Testis (tissue), 2 donors: ENCODE measurements around the gene RAD18.

Experiments
- POLR2A ChIP-seq: fragments of 450-650 bp; IDR thresholded peaks from one replicate; pipeline ENCODE4 v1.6.1; 2017; ENCODE audit warnings: antibody characterized with exemption, mild to moderate bottlenecking, moderate library complexity
- TF ChIP-seq, protein P1 (sequence below), 3 experiments: fragments of 450-650 bp in 2 of 3; fragments of 200-600 bp in 1 of 3; sonication (generic) in 1 of 3; IDR thresholded peaks; one replicate each; pipeline ENCODE4 v1.5.1; 2016 to 2019; ENCODE audit warnings: antibody characterized with exemption in 3 of 3, mild to moderate bottlenecking in 2 of 3, moderate library complexity in 1 of 3

DNA sequence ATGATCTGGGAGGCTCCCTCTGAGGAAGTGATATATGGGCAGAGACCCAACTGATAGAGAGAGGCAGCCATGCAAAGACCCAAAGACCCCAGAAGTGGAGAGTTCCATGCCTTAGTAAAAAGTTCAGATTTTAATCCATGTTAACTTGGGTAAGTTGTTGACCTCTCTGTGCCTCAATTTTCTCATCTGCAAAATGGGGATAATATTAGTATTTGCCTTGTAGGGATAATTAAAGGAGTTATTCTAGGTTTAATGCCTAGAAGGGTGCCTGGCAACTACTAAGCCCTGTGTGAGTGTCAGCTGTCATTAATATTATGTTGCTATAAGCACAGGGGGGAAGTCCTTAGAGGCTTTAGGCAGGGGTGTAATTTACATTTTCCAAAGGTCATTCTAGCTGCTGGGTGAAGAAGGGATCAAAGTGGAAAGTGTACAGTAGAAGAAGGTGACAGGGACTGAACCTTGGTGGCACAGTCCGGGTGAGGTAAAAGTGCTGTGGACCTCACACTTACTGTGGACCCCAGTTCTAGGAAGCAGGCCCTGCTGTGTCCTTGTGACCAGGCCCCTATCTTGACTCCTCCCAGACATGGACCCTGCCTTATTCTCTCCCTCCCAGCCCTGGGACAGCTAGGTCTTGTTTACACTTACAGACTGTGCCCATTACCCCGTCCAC, 3.0 kb upstream of the RAD18 start:
- TF ChIP-seq, protein P1, sequence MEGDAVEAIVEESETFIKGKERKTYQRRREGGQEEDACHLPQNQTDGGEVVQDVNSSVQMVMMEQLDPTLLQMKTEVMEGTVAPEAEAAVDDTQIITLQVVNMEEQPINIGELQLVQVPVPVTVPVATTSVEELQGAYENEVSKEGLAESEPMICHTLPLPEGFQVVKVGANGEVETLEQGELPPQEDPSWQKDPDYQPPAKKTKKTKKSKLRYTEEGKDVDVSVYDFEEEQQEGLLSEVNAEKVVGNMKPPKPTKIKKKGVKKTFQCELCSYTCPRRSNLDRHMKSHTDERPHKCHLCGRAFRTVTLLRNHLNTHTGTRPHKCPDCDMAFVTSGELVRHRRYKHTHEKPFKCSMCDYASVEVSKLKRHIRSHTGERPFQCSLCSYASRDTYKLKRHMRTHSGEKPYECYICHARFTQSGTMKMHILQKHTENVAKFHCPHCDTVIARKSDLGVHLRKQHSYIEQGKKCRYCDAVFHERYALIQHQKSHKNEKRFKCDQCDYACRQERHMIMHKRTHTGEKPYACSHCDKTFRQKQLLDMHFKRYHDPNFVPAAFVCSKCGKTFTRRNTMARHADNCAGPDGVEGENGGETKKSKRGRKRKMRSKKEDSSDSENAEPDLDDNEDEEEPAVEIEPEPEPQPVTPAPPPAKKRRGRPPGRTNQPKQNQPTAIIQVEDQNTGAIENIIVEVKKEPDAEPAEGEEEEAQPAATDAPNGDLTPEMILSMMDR (IDR thresholded peaks at IDR 0.05), result no peak
- TF ChIP-seq POLR2A, result no peak
